ENCODE data around the gene AP3D1. TPM values are rescaled to one million over a fixed set of nuclear protein-coding genes. Genes with fewer than 3 reads are reported as not detected.
A peak's percentile ranks its signal among the peaks of the same experiment; 100 is the strongest.

Gene AP3D1
- polyA plus RNA-seq, 6 donors from 2014 or later = 6.7 to 36.3 (median 15.5) TPM

GRCh38 chr19:2190848-2191455, 39.6 kb upstream of the AP3D1 start:
- no peaks in the 10 kb centered on the region for H3K36me3 Mint-ChIP-seq

GRCh38 chr19:2189880-2190279, 38.5 kb upstream of the AP3D1 start:
- Mint-ChIP-seq H3K27me3 (no peaks in the 10 kb centered on the region), H3K4me3 (peak overlapping the region in 1 of 8 donors; percentile 47), H3K4me1 (peaks cover 21 to 25% (median 22%) of the 10 kb centered on the region in 3 donors), H3K27ac (peak overlapping the region in 1 of 6 donors; percentile 9), H3K36me3 (no peaks in the 10 kb centered on the region), H3K9me3 (no peaks in the 10 kb centered on the region)
- DNase-seq (no peak), ATAC-seq (ENCODE audit: low read depth in 2 of 2) (no peak)

More at GRCh38 chr19:2190848-2191455, 39.6 kb upstream of the AP3D1 start:
- no peak overlapping the region for H3K27ac Mint-ChIP-seq
- no peak for DNase-seq
- peaks cover 17 to 22% (median 20%) of the 10 kb centered on the region in 3 donors for H3K4me1 Mint-ChIP-seq
- H3K27me3 Mint-ChIP-seq = no peaks in the 10 kb centered on the region
- no peaks in the 10 kb centered on the region for H3K9me3 Mint-ChIP-seq
- H3K4me3 Mint-ChIP-seq = no peak overlapping the region
- ATAC-seq (ENCODE audit: low read depth in 2 of 2) = no peak

GRCh38 chr19:2188708-2189385, 37.5 kb upstream of the AP3D1 start:
- H3K9me3 Mint-ChIP-seq = no peaks in the 10 kb centered on the region
- DNase-seq = no peak
- H3K4me1 Mint-ChIP-seq = peaks cover 24 to 29% (median 26%) of the 10 kb centered on the region in 3 donors
- H3K36me3 Mint-ChIP-seq = no peaks in the 10 kb centered on the region
- H3K27ac Mint-ChIP-seq = peak overlapping the region in 2 of 6 donors; percentile 78 to 84
- H3K27me3 Mint-ChIP-seq = no peaks in the 10 kb centered on the region
- H3K4me3 Mint-ChIP-seq = peak overlapping the region in 6 of 8 donors; percentile 39 to 67 (median 46)
- ATAC-seq (ENCODE audit: low read depth in 2 of 2) = no peak

- DNase-seq (no peak), ATAC-seq (ENCODE audit: low read depth in 2 of 2) (no peak)
- peak overlapping the region in 3 of 6 donors; percentile 78 to 95 (median 86) for H3K27ac Mint-ChIP-seq
- H3K9me3 Mint-ChIP-seq = no peaks in the 10 kb centered on the region
- no peaks in the 10 kb centered on the region for H3K27me3 Mint-ChIP-seq
- no peaks in the 10 kb centered on the region for H3K36me3 Mint-ChIP-seq
- peak overlapping the region in 5 of 8 donors; percentile 35 to 74 (median 64) for H3K4me3 Mint-ChIP-seq
- peaks cover 26 to 41% (median 36%) of the 10 kb centered on the region in 3 donors for H3K4me1 Mint-ChIP-seq
Measured at GRCh38 chr19:2187159-2187558, 35.8 kb upstream of the AP3D1 start.

- Mint-ChIP-seq H3K36me3 (no peaks in the 10 kb centered on the region), H3K9me3 (no peaks in the 10 kb centered on the region), H3K4me1 (peaks cover 29 to 42% (median 38%) of the 10 kb centered on the region in 3 donors), H3K4me3 (no peak overlapping the region), H3K27me3 (no peaks in the 10 kb centered on the region), H3K27ac (peak overlapping the region in 1 of 6 donors; percentile 28)
- ATAC-seq (ENCODE audit: low read depth in 2 of 2) (no peak), DNase-seq (no peak)
Measured at GRCh38 chr19:2186071-2186846, 34.9 kb upstream of the AP3D1 start.

GRCh38 chr19:2185734-2186070, 34.3 kb upstream of the AP3D1 start:
- ATAC-seq (ENCODE audit: low read depth in 2 of 2) = no peak
- H3K9me3 Mint-ChIP-seq = no peaks in the 10 kb centered on the region
- no peak for DNase-seq
- H3K27ac Mint-ChIP-seq = peak overlapping the region in 1 of 6 donors; percentile 28
- H3K36me3 Mint-ChIP-seq = no peaks in the 10 kb centered on the region
- H3K4me3 Mint-ChIP-seq = no peak overlapping the region
- peaks cover 31 to 42% (median 42%) of the 10 kb centered on the region in 3 donors for H3K4me1 Mint-ChIP-seq
- no peaks in the 10 kb centered on the region for H3K27me3 Mint-ChIP-seq

GRCh38 chr19:2184422-2184975, 33.1 kb upstream of the AP3D1 start:
- DNase-seq = no peak
- H3K4me3 Mint-ChIP-seq = peak overlapping the region in 1 of 8 donors; percentile 49
- no peaks in the 10 kb centered on the region for H3K27me3 Mint-ChIP-seq
- ATAC-seq (ENCODE audit: low read depth in 2 of 2) = no peak
- peaks cover 39 to 53% (median 51%) of the 10 kb centered on the region in 3 donors for H3K4me1 Mint-ChIP-seq
- no peaks in the 10 kb centered on the region for H3K9me3 Mint-ChIP-seq
- H3K36me3 Mint-ChIP-seq = no peaks in the 10 kb centered on the region
- peak overlapping the region in 2 of 6 donors; percentile 65 to 83 for H3K27ac Mint-ChIP-seq

- ATAC-seq (ENCODE audit: low read depth in 2 of 2) = no peak
- Mint-ChIP-seq H3K27ac (no peak overlapping the region), H3K4me1 (peaks cover 25 to 45% (median 38%) of the 10 kb centered on the region in 3 donors), H3K27me3 (no peaks in the 10 kb centered on the region), H3K4me3 (no peak overlapping the region), H3K9me3 (no peaks in the 10 kb centered on the region), H3K36me3 (no peaks in the 10 kb centered on the region)
- DNase-seq = no peak
Measured at GRCh38 chr19:2181633-2181997, 30.2 kb upstream of the AP3D1 start.

- H3K27ac Mint-ChIP-seq = peak overlapping the region in 1 of 6 donors; percentile 79
- DNase-seq (no peak), ATAC-seq (ENCODE audit: low read depth in 2 of 2) (no peak)
- H3K36me3 Mint-ChIP-seq = no peaks in the 10 kb centered on the region
- no peaks in the 10 kb centered on the region for H3K9me3 Mint-ChIP-seq
- no peaks in the 10 kb centered on the region for H3K27me3 Mint-ChIP-seq
- H3K4me3 Mint-ChIP-seq = no peak overlapping the region
- peaks cover 25 to 47% (median 43%) of the 10 kb centered on the region in 3 donors for H3K4me1 Mint-ChIP-seq
Measured at GRCh38 chr19:2180881-2181632, 29.7 kb upstream of the AP3D1 start.

GRCh38 chr19:2180114-2180513, 28.7 kb upstream of the AP3D1 start:
- Mint-ChIP-seq H3K27me3 (no peaks in the 10 kb centered on the region), H3K9me3 (no peaks in the 10 kb centered on the region), H3K27ac (peak overlapping the region in 1 of 6 donors; percentile 93), H3K36me3 (no peaks in the 10 kb centered on the region), H3K4me1 (peaks cover 22 to 51% (median 43%) of the 10 kb centered on the region in 3 donors), H3K4me3 (no peak overlapping the region)
- DNase-seq (no peak), ATAC-seq (ENCODE audit: low read depth in 2 of 2) (no peak)

- Mint-ChIP-seq H3K9me3 (no peaks in the 10 kb centered on the region), H3K36me3 (no peaks in the 10 kb centered on the region), H3K4me3 (no peak overlapping the region), H3K4me1 (peaks cover 20 to 52% (median 42%) of the 10 kb centered on the region in 3 donors), H3K27ac (peak overlapping the region in 2 of 6 donors; percentile 60 to 89), H3K27me3 (no peaks in the 10 kb centered on the region)
- no peak for DNase-seq
- ATAC-seq (ENCODE audit: low read depth in 2 of 2) = no peak
Measured at GRCh38 chr19:2179095-2179494, 27.7 kb upstream of the AP3D1 start.

- Mint-ChIP-seq H3K27ac (peak overlapping the region in 1 of 6 donors; percentile 69), H3K4me3 (peak overlapping the region in 2 of 8 donors; percentile 29 to 42), H3K27me3 (no peaks in the 10 kb centered on the region), H3K9me3 (no peaks in the 10 kb centered on the region), H3K4me1 (peaks cover 19 to 56% (median 51%) of the 10 kb centered on the region in 3 donors), H3K36me3 (no peaks in the 10 kb centered on the region)
- ATAC-seq (ENCODE audit: low read depth in 2 of 2) = no peak
- no peak for DNase-seq
Measured at GRCh38 chr19:2176337-2176994, 25.1 kb upstream of the AP3D1 start.

All from naive B cell (primary cell).